Activated CD4-positive, alpha-beta T cell treated with anti-CD3 and anti-CD28 coated beads, Interleukin-2, amount 10 ng/mL, durations not matched to agents 7 days and 5 days (primary cell): ENCODE results near the gene MOB3A. TPM values are rescaled to one million over a fixed set of nuclear protein-coding genes. Genes with fewer than 3 reads are reported as not detected.
"Not testable (repeated sequence)": the region's sequence is repeated elsewhere in the genome, so short reads cannot be mapped to it uniquely, and the experiment has no call there.

Source experiments
- CTCF ChIA-PET: fragments of 350-600 bp; sonication (Branson Sonifier 250); formaldehyde crosslinking; loops from one replicate; lab custom pipeline; 2021; ENCODE audit warnings: antibody characterized with exemption; lab: Charles Lee
- POLR2A ChIA-PET: fragments of 350-600 bp; sonication (Branson Sonifier 250); formaldehyde crosslinking; loops from one replicate; lab custom pipeline; 2021; ENCODE audit warnings: antibody characterized with exemption; lab: Charles Lee
- DNase-seq: peaks from one replicate; pipeline ENCODE4 v3.0.0-alpha.2; 2020
- H3K27ac Mint-ChIP-seq: one replicate; pipeline ENCODE4 v1.8.0; 2021; ENCODE audit warnings: mild to moderate bottlenecking, moderate library complexity, mixed read lengths
- H3K27me3 Mint-ChIP-seq: one replicate; pipeline ENCODE4 v1.8.0; 2021; ENCODE audit warnings: mixed read lengths
- H3K36me3 Mint-ChIP-seq: one replicate; pipeline ENCODE4 v1.8.0; 2021; ENCODE audit warnings: low read depth, mixed read lengths
- H3K4me1 Mint-ChIP-seq: one replicate; pipeline ENCODE4 v1.8.0; 2021; ENCODE audit warnings: mixed read lengths
- H3K4me3 Mint-ChIP-seq: one replicate; pipeline ENCODE4 v1.8.0; 2021; ENCODE audit warnings: mild to moderate bottlenecking, moderate library complexity, mixed read lengths
- H3K9me3 Mint-ChIP-seq: one replicate; pipeline ENCODE4 v1.8.0; 2021; ENCODE audit warnings: mixed read lengths
- total RNA-seq, 2 experiments: library from RNA; stranded (reverse); gene quantifications; one replicate each; pipeline ENCODE4 v1.2.3, GENCODE V29; 2021

The MOB3A gene
- total RNA-seq, 2 experiments from 2014 or later, result 217 to 239 TPM

GRCh38 chr19:2096480-2097202, 515 bp upstream of the MOB3A start, which contains the start of gene IZUMO4:
IZUMO4 (plus strand) TSS chr19:2096915; CDS start chr19:2096946, 31 bp downstream.
- Mint-ChIP-seq H3K4me1 (peaks cover 31% of the 10 kb centered on the region), H3K36me3 (peaks cover 30% of the 10 kb centered on the region), H3K27ac (peak within 1 kb of the TSS; percentile 93), H3K4me3 (peak within 1 kb of the TSS; percentile 99), H3K27me3 (no peaks in the 10 kb centered on the region), H3K9me3 (no peaks in the 10 kb centered on the region)
- DNase-seq, result peak; percentile 99
- POLR2A ChIA-PET, result no interaction called here
- CTCF ChIA-PET, result interaction anchor here (0.8 to 4.4 kb wide), 5 partner anchors 9 to 55 kb away, joined by 3 to 33 read pairs (median 3); partner anchors contain the start of gene AP3D1

- not testable (repeated sequence) for H3K4me3 Mint-ChIP-seq
- POLR2A ChIA-PET, result interaction anchor here (0.5 kb wide), 1 partner anchor 222 kb away, joined by 4 read pairs; no protein-coding TSS in a partner anchor
Measured at GRCh38 chr19:2091926-2092525, 4.1 kb downstream of the MOB3A start.

GRCh38 chr19:2089727-2090053, 6.4 kb downstream of the MOB3A start:
- ChIA-PET POLR2A (interaction anchor here (0.6 kb wide), 1 partner anchor 8 kb away, joined by 3 read pairs; no protein-coding TSS in a partner anchor), CTCF (interaction anchor here (2.3 kb wide), 1 partner anchor 20 kb away, joined by 9 read pairs; no protein-coding TSS in a partner anchor)
- Mint-ChIP-seq H3K9me3 (no peaks in the 10 kb centered on the region), H3K4me1 (peaks cover 74% of the 10 kb centered on the region), H3K27ac (peak overlapping the region; percentile 93), H3K36me3 (peaks cover 59% of the 10 kb centered on the region), H3K27me3 (no peaks in the 10 kb centered on the region), H3K4me3 (peak overlapping the region; percentile 63)
- DNase-seq, result no peak

More at GRCh38 chr19:2091926-2092525, 4.1 kb downstream of the MOB3A start:
- H3K27ac Mint-ChIP-seq, H3K9me3 Mint-ChIP-seq, H3K27me3 Mint-ChIP-seq, DNase-seq: not testable (repeated sequence)
- Mint-ChIP-seq H3K4me1 (peaks cover 63% of the 10 kb centered on the region), H3K36me3 (peaks cover 54% of the 10 kb centered on the region)
- CTCF ChIA-PET, result interaction anchor here (0.6 to 4.4 kb wide), 4 partner anchors 7 to 1466 kb away, joined by 3 to 33 read pairs (median 6); partner anchors contain the start of gene MFSD12

GRCh38 chr19:2089001-2089711, 7.0 kb downstream of the MOB3A start:
- Mint-ChIP-seq H3K9me3 (no peaks in the 10 kb centered on the region), H3K4me3 (peak overlapping the region; percentile 38), H3K27ac (peak overlapping the region; percentile 93), H3K27me3 (no peaks in the 10 kb centered on the region), H3K4me1 (peaks cover 71% of the 10 kb centered on the region), H3K36me3 (peaks cover 59% of the 10 kb centered on the region)
- ChIA-PET CTCF (interaction anchor here (2.3 kb wide), 1 partner anchor 19 kb away, joined by 9 read pairs; no protein-coding TSS in a partner anchor), POLR2A (no interaction called here)
- DNase-seq, result no peak

- ChIA-PET CTCF (interaction anchor here (0.6 to 5.6 kb wide), 5 partner anchors 7 to 153 kb away, joined by 3 to 33 read pairs (median 3); partner anchors contain the start of genes IZUMO4 and MOB3A), POLR2A (no interaction called here)
- peak overlapping the region; percentile 56 for H3K4me3 Mint-ChIP-seq
- peak overlapping the region; percentile 93 for H3K27ac Mint-ChIP-seq
- H3K9me3 Mint-ChIP-seq, result no peaks in the 10 kb centered on the region
- no peaks in the 10 kb centered on the region for H3K27me3 Mint-ChIP-seq
- H3K4me1 Mint-ChIP-seq, result peaks cover 62% of the 10 kb centered on the region
- peaks cover 64% of the 10 kb centered on the region for H3K36me3 Mint-ChIP-seq
- DNase-seq, result peak; percentile 50
Measured at GRCh38 chr19:2087621-2088100, 8.5 kb downstream of the MOB3A start.

- POLR2A ChIA-PET, result interaction anchor here (0.6 kb wide), 1 partner anchor 8 kb away, joined by 3 read pairs; no protein-coding TSS in a partner anchor
- CTCF ChIA-PET, result interaction anchor here (0.6 to 5.6 kb wide), 5 partner anchors 7 to 153 kb away, joined by 3 to 33 read pairs (median 3); partner anchors contain the start of genes IZUMO4 and MOB3A
Measured at GRCh38 chr19:2086695-2087620, 9.2 kb downstream of the MOB3A start.

GRCh38 chr19:2084993-2085720, 11.0 kb downstream of the MOB3A start:
- POLR2A ChIA-PET, result interaction anchor here (0.6 to 1.7 kb wide), 4 partner anchors 9 to 15 kb away, joined by 3 to 7 read pairs (median 4); no protein-coding TSS in a partner anchor

More at GRCh38 chr19:2086695-2087620, 9.2 kb downstream of the MOB3A start:
- Mint-ChIP-seq H3K4me1 (peaks cover 59% of the 10 kb centered on the region), H3K4me3 (peak overlapping the region; percentile 56), H3K36me3 (peaks cover 70% of the 10 kb centered on the region), H3K27ac (peak overlapping the region; percentile 93)
- H3K9me3 Mint-ChIP-seq, H3K27me3 Mint-ChIP-seq: not testable (repeated sequence)
- peak; percentile 27 for DNase-seq

GRCh38 chr19:2083174-2083854, 12.8 kb downstream of the MOB3A start:
- POLR2A ChIA-PET, result interaction anchor here (0.7 to 1.7 kb wide), 2 partner anchors 11 to 153 kb away, joined by 4 to 7 read pairs; no protein-coding TSS in a partner anchor
- H3K4me1 Mint-ChIP-seq, result peaks cover 56% of the 10 kb centered on the region
- H3K27ac Mint-ChIP-seq, result peak overlapping the region; percentile 98
- DNase-seq, result peak; percentile 80
- CTCF ChIA-PET, result interaction anchor here (0.5 to 5.6 kb wide), 6 partner anchors 8 to 187 kb away, joined by 3 to 33 read pairs (median 4); partner anchors contain the start of gene MOB3A
- no peaks in the 10 kb centered on the region for H3K27me3 Mint-ChIP-seq
- peaks cover 77% of the 10 kb centered on the region for H3K36me3 Mint-ChIP-seq
- no peaks in the 10 kb centered on the region for H3K9me3 Mint-ChIP-seq
- H3K4me3 Mint-ChIP-seq, result peak overlapping the region; percentile 99

More at GRCh38 chr19:2084993-2085720, 11.0 kb downstream of the MOB3A start:
- H3K9me3 Mint-ChIP-seq, result no peaks in the 10 kb centered on the region
- H3K27ac Mint-ChIP-seq, result peak overlapping the region; percentile 98
- H3K36me3 Mint-ChIP-seq, result peaks cover 74% of the 10 kb centered on the region
- CTCF ChIA-PET, result interaction anchor here (0.6 to 5.6 kb wide), 6 partner anchors 9 to 307 kb away, joined by 3 to 33 read pairs (median 3); partner anchors contain the start of gene MOB3A
- H3K4me3 Mint-ChIP-seq, result peak overlapping the region; percentile 99
- H3K27me3 Mint-ChIP-seq, result no peaks in the 10 kb centered on the region
- H3K4me1 Mint-ChIP-seq, result peaks cover 58% of the 10 kb centered on the region
- peak; percentile 98 for DNase-seq

- Mint-ChIP-seq H3K27ac (peak overlapping the region; percentile 98), H3K9me3 (no peaks in the 10 kb centered on the region), H3K4me3 (peak overlapping the region; percentile 99), H3K36me3 (peaks cover 85% of the 10 kb centered on the region), H3K27me3 (no peaks in the 10 kb centered on the region), H3K4me1 (peaks cover 44% of the 10 kb centered on the region)
- POLR2A ChIA-PET, result interaction anchor here (0.6 to 0.7 kb wide), 3 partner anchors 8 to 529 kb away, joined by 3 to 4 read pairs (median 3); no protein-coding TSS in a partner anchor
- CTCF ChIA-PET, result interaction anchor here (0.6 to 1.2 kb wide), 3 partner anchors 7 to 18 kb away, joined by 3 to 6 read pairs (median 4); no protein-coding TSS in a partner anchor
- peak; percentile 66 for DNase-seq
Measured at GRCh38 chr19:2081873-2082810, 14.0 kb downstream of the MOB3A start.
